Activated naive CD8-positive, alpha-beta T cell treated with anti-CD3 and anti-CD28 coated beads, Interleukin-2, amount 10 ng/mL, durations not matched to agents 7 days and 5 days (primary cell): Measurements from ENCODE around the gene ZNF606. TPM values are rescaled to one million over a fixed set of nuclear protein-coding genes. Genes with fewer than 3 reads are reported as not detected.

Source experiments
- ATAC-seq: fragments of 150-1000 bp; cut with Tn5 transposase; one replicate; pipeline ENCODE4 v1.10.0; 2021; ENCODE audit warnings: low read depth, moderate library complexity
- POLR2A ChIA-PET: fragments of 350-600 bp; sonication (Branson Sonifier 250); formaldehyde crosslinking; loops from one replicate; lab custom pipeline; 2021; ENCODE audit warnings: antibody characterized with exemption; lab: Charles Lee
- DNase-seq: peaks from one replicate; pipeline ENCODE4 v3.0.0; 2021
- H3K27ac Mint-ChIP-seq: one replicate; pipeline ENCODE4 v1.8.0; 2022; ENCODE audit warnings: mild to moderate bottlenecking, mixed read lengths
- H3K27me3 Mint-ChIP-seq: one replicate; pipeline ENCODE4 v1.8.0; 2022; ENCODE audit warnings: mild to moderate bottlenecking, moderate library complexity, mixed read lengths
- H3K36me3 Mint-ChIP-seq: one replicate; pipeline ENCODE4 v1.8.0; 2021; ENCODE audit warnings: mild to moderate bottlenecking, mixed read lengths
- H3K4me1 Mint-ChIP-seq: one replicate; pipeline ENCODE4 v1.8.0; 2021; ENCODE audit warnings: mixed read lengths
- H3K4me3 Mint-ChIP-seq: one replicate; pipeline ENCODE4 v1.8.0; 2022; ENCODE audit warnings: mild to moderate bottlenecking, moderate library complexity, mixed read lengths
- H3K9me3 Mint-ChIP-seq: one replicate; pipeline ENCODE4 v1.8.0; 2021; ENCODE audit warnings: mixed read lengths
- total RNA-seq, 2 experiments: library from RNA; stranded (reverse); gene quantifications; one replicate each; pipeline ENCODE4 v1.2.3, GENCODE V29; 2021

The ZNF606 gene
- total RNA-seq, 2 experiments from 2014 or later = 21.3 to 22.2 TPM

GRCh38 chr19:57941593-57941992 is 61.0 kb downstream of the ZNF606 start:
- H3K36me3 Mint-ChIP-seq = peaks cover 87% of the 10 kb centered on the region
- POLR2A ChIA-PET = no interaction called here
- no peak for ATAC-seq
- H3K4me1 Mint-ChIP-seq = peaks cover 10% of the 10 kb centered on the region
- H3K27me3 Mint-ChIP-seq = no peaks in the 10 kb centered on the region
- no peak overlapping the region for H3K27ac Mint-ChIP-seq
- no peak overlapping the region for H3K4me3 Mint-ChIP-seq
- DNase-seq = no peak
- H3K9me3 Mint-ChIP-seq = peaks cover 41% of the 10 kb centered on the region

GRCh38 chr19:57935731-57936130 is 66.9 kb downstream of the ZNF606 start:
- H3K4me1 Mint-ChIP-seq = peaks cover 9% of the 10 kb centered on the region
- H3K36me3 Mint-ChIP-seq = peaks cover 79% of the 10 kb centered on the region
- no peaks in the 10 kb centered on the region for H3K27me3 Mint-ChIP-seq
- H3K27ac Mint-ChIP-seq = no peak overlapping the region
- H3K9me3 Mint-ChIP-seq = peaks cover 30% of the 10 kb centered on the region
- DNase-seq (no peak), ATAC-seq (no peak)
- peak overlapping the region; percentile 94 for H3K4me3 Mint-ChIP-seq
- POLR2A ChIA-PET = interaction anchor here (1.0 to 1.8 kb wide), 7 partner anchors 9 to 189 kb away, joined by 3 to 8 read pairs (median 3); partner anchors contain the start of genes ZNF417, ZNF606, ZNF776 and ZSCAN18

GRCh38 chr19:57934820-57935665 is 67.6 kb downstream of the ZNF606 start, which contains the start of gene ZNF418:
ZNF418 (minus strand) TSS chr19:57935402; CDS start chr19:57933822, 1,580 bp downstream.
- H3K36me3 Mint-ChIP-seq = peaks cover 81% of the 10 kb centered on the region
- H3K27me3 Mint-ChIP-seq = no peaks in the 10 kb centered on the region
- peaks cover 9% of the 10 kb centered on the region for H3K4me1 Mint-ChIP-seq
- H3K4me3 Mint-ChIP-seq = peak within 1 kb of the TSS; percentile 94
- H3K27ac Mint-ChIP-seq = peak within 1 kb of the TSS; percentile 96
- H3K9me3 Mint-ChIP-seq = peaks cover 32% of the 10 kb centered on the region
- POLR2A ChIA-PET = interaction anchor here (1.0 to 1.8 kb wide), 7 partner anchors 9 to 189 kb away, joined by 3 to 8 read pairs (median 3); partner anchors contain the start of genes ZNF417, ZNF606, ZNF776 and ZSCAN18
- ATAC-seq (peak; percentile 93), DNase-seq (peak; percentile 69)

- POLR2A ChIA-PET = no interaction called here
- Mint-ChIP-seq H3K36me3 (peaks cover 65% of the 10 kb centered on the region), H3K4me1 (no peaks in the 10 kb centered on the region), H3K27ac (no peak overlapping the region), H3K4me3 (no peak overlapping the region), H3K9me3 (peaks cover 33% of the 10 kb centered on the region), H3K27me3 (no peaks in the 10 kb centered on the region)
- ATAC-seq (no peak), DNase-seq (no peak)
Observed at GRCh38 chr19:57927587-57927986, 75.0 kb downstream of the ZNF606 start.

Other genes with a start within 250 kb of the ZNF606 start
- gene ZNF586, start 233.1 kb downstream of the ZNF606 start, total RNA-seq = 10 to 100 TPM; 29.0 to 29.2 TPM
- gene ZNF552, start 187.9 kb downstream of the ZNF606 start, total RNA-seq = 10 to 100 TPM; 10.8 to 13.6 TPM
- 10 to 100 TPM; 19.1 to 21.0 TPM for gene ZNF587B, start 172.5 kb downstream of the ZNF606 start, total RNA-seq
- 10 to 100 TPM; 46.6 to 52.7 TPM for gene ZNF587, start 153.0 kb downstream of the ZNF606 start, total RNA-seq
- gene ZNF814, start 113.8 kb downstream of the ZNF606 start, total RNA-seq = 10 to 100 TPM; 38.4 to 43.3 TPM
- 10 to 100 TPM; 35.8 to 36.5 TPM for gene ZNF417, start 86.2 kb downstream of the ZNF606 start, total RNA-seq
- 10 to 100 TPM; 14.8 to 16.8 TPM for gene ZNF418, start 67.4 kb downstream of the ZNF606 start, total RNA-seq
- gene ZNF256, start 55.1 kb downstream of the ZNF606 start, total RNA-seq = 10 to 100 TPM; 16.0 to 18.8 TPM
- under 1 TPM; 0.79 to 0.91 TPM for gene C19orf18, start 28.3 kb downstream of the ZNF606 start, total RNA-seq
- gene ZSCAN1, start 31.2 kb upstream of the ZNF606 start, total RNA-seq = not detected
- 1 to 10 TPM; 3.8 TPM for gene ZNF135, start 56.5 kb upstream of the ZNF606 start, total RNA-seq
- gene ZSCAN18, start 95.4 kb upstream of the ZNF606 start, total RNA-seq = 10 to 100 TPM; 56.6 to 58.1 TPM
- gene ZNF329, start 148.0 kb upstream of the ZNF606 start, total RNA-seq = 10 to 100 TPM; 10.1 to 10.3 TPM
- gene ZNF274, start 180.2 kb upstream of the ZNF606 start, total RNA-seq = 10 to 100 TPM; 54.6 to 56.9 TPM
- 10 to 100 TPM; 54.0 to 62.7 TPM for gene ZNF544, start 226.1 kb upstream of the ZNF606 start, total RNA-seq